SKM-1 (cell line): ENCODE data around the gene PCGF1.

Source experiments
- DNase-seq: peaks from one replicate; lab custom pipeline; 2025; ENCODE audit not compliant: unreplicated experiment; lab: John Stamatoyannopoulos, UW

PCGF1 gene

DNA sequence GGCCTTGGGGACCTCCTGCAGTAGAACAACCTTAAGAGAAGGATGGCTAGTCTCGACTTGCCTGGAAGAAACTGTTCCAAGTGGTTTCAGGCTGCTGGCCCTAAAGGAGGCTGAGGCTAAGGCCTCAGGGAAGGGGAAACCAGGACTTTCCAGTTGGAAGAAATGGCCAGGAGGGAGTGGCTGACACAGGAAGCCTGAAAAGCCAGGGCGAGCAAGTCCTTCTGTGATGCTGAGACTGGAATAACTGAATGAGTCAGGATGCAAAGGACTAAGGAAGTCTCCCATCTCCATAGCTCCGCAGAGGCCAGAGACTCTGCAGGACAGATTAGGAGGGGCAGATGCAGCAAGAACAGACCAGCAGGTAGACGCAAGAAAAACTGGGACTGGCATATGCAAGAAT lies 29.6 kb upstream of the PCGF1 start:
- no peak for DNase-seq

- DNase-seq: no peak
Observed at GRCh38 chr2:74536166-74536950, 28.9 kb upstream of the PCGF1 start.

GRCh38 chr2:74535440-74535965 lies 28.0 kb upstream of the PCGF1 start:
- DNase-seq: no peak

DNA sequence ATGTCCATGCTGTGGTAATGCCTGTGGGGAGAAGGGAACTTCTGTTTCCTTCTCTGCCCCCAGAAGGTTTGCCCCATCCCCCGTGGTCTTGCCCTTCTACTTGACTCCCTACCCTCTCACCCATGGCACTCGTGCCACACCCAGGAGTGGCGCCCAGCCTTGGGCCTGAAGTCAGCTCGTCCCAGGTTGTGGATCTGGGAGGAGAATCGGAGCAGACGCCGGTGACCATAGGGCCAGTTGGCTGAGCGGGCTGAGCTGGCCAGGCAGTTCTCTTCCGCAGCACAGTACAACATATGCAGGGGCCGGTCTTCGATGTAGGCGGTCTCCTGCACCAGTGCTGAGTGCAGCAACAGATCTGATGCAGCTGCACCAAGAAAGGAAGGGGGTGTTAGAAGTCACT lies 26.9 kb upstream of the PCGF1 start:
- DNase-seq: no peak

GRCh38 chr2:74533464-74533863 lies 26.0 kb upstream of the PCGF1 start:
- DNase-seq: no peak

GRCh38 chr2:74532222-74532621 lies 24.7 kb upstream of the PCGF1 start:
- DNase-seq: no peak

GRCh38 chr2:74531666-74532065 lies 24.2 kb upstream of the PCGF1 start:
- DNase-seq: no peak

GRCh38 chr2:74530239-74531187 lies 23.0 kb upstream of the PCGF1 start:
- no peak for DNase-seq

GRCh38 chr2:74529357-74530238 lies 22.1 kb upstream of the PCGF1 start, which contains the start of the genes AUP1 and HTRA2:
Gene AUP1 (minus strand): TSS chr2:74529706. CDS start chr2:74529629, 77 bp downstream.
Gene HTRA2 (plus strand): TSS chr2:74529933. CDS start chr2:74530007, 74 bp downstream.
- DNase-seq: peak; percentile 93

- no peak for DNase-seq
Observed at GRCh38 chr2:74528600-74529356, 21.3 kb upstream of the PCGF1 start.

DNA sequence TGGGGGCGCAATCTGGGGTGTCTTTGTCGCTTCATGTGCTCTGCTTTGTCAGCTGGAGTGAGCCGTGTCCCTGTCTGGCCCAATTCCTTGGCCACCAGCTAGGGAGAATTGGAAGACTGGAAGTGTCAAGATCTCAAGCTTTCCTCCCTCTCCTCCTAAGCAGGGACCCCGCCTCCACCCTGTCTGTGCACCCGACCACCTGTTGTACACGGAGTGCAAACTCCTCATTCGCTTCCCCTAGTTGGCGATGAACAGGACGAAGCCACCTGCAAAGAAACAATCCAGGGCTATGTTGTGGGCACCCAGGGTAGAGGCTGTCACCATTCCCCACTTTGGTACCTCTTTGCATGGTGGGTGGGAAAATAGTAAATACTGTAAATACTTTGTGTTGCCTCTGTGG lies 20.2 kb upstream of the PCGF1 start:
- no peak for DNase-seq

DNA sequence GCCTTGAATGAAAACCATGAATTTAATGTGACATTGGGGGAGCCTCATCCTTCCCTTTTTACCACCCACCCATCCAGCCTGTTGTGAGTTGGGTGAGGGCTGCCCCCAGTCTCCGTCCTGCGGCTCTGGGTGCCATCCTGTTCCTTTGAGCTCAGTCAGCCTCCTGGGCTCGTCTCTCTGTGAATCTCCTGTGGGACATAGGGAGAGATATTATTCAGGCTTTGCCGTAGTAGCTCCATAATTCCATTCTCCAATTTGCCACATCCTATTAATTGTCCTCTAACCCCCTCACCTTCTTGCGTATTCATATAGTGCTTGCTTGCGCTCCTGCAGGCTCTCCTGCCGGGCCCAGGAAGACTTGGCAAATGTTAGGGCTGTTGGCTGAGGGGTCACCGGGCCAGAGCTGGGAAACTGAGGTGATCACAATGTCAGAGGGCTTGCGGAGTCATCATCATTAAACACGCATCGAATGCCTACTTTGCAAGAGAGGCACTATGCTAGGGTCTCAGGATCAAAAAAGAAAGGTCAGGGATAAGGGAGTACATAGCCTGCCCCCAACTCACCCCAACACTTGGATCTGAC lies 19.2 kb upstream of the PCGF1 start:
- no peak for DNase-seq

DNA sequence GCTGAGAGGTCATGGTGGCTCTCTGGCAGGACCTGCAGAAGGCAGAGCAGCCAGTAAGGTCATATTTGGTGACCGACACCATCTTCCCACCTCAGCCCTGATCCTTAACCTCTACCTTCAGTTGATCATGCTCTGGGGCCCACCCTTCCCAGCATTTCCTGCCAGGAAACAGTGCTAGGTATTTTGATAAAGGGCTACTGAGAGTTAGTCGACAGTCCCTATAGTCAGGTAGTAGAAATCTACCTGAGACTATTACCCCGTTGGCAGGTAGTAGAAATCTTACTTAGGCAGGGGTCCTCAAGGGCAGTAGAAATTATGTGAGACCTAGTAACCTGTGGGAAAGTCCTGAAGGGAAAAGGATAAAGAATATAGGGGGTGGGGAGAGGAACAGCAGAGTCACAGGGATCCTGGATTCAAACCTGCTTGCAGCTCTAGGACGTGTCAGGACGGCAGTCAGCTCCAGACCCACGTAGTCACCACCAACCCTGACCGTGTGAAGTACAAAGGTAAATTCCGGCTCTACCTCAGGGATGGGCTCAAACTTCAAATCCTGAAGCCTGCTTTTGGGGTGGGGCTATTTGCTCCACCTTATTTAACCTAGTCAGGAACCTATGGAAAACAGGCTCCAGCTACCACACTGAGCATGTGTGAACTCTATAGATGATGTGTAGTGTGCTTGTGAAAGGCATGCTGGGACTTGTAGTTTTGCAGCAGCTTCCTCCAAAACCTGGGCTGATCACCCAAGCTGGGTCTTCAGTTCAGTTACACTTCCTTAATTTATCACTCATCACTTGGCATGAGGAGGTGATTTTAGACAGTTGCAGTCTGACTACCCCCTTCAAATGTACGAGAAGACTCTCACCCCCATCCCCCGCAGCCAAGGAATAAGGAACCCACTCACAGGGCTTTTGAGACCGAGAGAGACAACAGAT lies 18.5 kb upstream of the PCGF1 start, which contains the start of gene DQX1:
Gene DQX1, minus strand, starts transcription at position 515 of the 932 bp plus-strand sequence. Its CDS starts 502 bp downstream, at position 13.
- peak; percentile 49 for DNase-seq

- DNase-seq: no peak
Observed at GRCh38 chr2:74524955-74525716, 17.6 kb upstream of the PCGF1 start.

GRCh38 chr2:74524005-74524404 lies 16.5 kb upstream of the PCGF1 start:
- no peak for DNase-seq

DNA sequence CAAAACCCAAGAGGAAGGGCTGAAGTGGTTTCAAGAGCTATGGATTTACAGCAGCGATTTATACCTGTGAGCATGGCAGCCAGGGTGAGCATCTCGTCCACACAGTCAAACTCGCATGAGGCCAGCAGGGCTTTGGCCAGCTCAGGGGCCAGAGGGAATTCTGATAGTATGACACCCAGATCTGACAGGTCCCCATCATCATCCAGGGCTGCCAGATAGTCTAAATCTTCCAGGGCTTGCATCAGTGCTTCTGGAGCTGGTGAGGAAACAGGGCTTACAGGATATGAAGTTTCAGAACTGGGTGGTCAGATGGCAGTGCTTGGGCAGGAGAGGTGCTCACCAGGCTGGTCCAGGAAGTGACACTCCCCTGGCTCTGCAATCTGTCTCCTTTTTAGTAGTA lies 15.0 kb upstream of the PCGF1 start:
- no peak for DNase-seq

DNA sequence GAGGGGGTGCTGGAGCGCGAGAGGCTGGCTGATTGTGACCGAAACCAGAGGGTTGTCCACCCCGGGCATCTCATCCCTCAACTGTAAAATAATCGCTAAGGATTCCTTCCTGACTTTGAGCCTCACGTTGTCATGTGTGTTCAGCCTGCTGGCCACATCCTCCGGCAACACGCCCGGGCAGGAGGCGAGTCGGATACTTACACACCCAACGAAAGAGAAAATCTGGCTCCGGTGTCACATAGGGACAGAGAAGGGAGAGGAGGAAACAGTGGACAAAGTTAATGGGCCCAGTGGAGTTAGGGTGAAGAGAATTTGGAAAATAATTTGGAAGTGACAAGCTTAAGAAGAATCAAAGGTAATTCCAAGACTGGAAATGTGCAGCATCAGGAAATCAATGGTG lies 9.2 kb upstream of the PCGF1 start:
- DNase-seq: no peak
